ENCODE measurements around the gene SLC12A4.
A peak's percentile ranks its signal among the peaks of the same experiment; 100 is the strongest.

DNA sequence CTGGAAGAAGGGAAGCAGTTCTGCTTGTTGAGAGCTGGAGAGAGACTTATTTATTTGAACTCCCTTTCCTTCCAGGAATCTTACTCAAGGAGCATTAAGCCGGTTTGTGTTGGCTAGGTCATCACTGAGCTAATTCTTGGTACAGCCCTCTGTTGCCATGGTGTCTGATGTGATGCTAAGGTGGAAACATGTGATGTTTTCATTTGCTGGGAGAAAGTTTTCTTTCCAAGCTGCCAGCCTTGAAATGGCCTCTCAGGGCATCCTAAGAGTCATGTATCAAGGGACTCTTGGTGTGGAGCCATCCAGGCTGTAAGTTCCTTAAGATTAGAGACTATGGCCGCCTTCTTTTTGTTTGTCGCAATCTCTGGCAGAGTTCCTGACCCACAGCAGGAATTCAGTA, 71.2 kb downstream of the SLC12A4 start:
- TF ChIP-seq, protein P1, sequence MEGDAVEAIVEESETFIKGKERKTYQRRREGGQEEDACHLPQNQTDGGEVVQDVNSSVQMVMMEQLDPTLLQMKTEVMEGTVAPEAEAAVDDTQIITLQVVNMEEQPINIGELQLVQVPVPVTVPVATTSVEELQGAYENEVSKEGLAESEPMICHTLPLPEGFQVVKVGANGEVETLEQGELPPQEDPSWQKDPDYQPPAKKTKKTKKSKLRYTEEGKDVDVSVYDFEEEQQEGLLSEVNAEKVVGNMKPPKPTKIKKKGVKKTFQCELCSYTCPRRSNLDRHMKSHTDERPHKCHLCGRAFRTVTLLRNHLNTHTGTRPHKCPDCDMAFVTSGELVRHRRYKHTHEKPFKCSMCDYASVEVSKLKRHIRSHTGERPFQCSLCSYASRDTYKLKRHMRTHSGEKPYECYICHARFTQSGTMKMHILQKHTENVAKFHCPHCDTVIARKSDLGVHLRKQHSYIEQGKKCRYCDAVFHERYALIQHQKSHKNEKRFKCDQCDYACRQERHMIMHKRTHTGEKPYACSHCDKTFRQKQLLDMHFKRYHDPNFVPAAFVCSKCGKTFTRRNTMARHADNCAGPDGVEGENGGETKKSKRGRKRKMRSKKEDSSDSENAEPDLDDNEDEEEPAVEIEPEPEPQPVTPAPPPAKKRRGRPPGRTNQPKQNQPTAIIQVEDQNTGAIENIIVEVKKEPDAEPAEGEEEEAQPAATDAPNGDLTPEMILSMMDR (IDR thresholded peaks at IDR 0.05) = no peak
- TF ChIP-seq POLR2A (IDR thresholded peaks at IDR 0.05) = peak in 1 of 2 donors; percentile 13
- TF ChIP-seq EP300 (IDR thresholded peaks at IDR 0.05) = peak; percentile 14 to 71

Data from tibial nerve (tissue), 4 donors.